ENCODE measurements around the gene TASP1. TPM values are rescaled to one million over a fixed set of nuclear protein-coding genes. Genes with fewer than 3 reads are reported as not detected.

TASP1 gene
- total RNA-seq, 1 donor from 2014 or later, result 13.5 TPM

GRCh38 chr20:13412806-13413445 is 225.8 kb downstream of the TASP1 start:
- no peak overlapping the region for H3K4me3 Mint-ChIP-seq (ENCODE audit: unreplicated experiment)
- TF ChIP-seq CTCF (IDR thresholded peaks at IDR 0.05; ENCODE audit: partially characterized antibody, unreplicated experiment), result no peak
- H3K27ac Mint-ChIP-seq (ENCODE audit: unreplicated experiment), result no peak overlapping the region
- H3K27me3 Mint-ChIP-seq (ENCODE audit: unreplicated experiment), result no peaks in the 10 kb centered on the region
- H3K4me1 Mint-ChIP-seq (ENCODE audit: low read depth, unreplicated experiment), result peaks cover 2% of the 10 kb centered on the region
- no peaks in the 10 kb centered on the region for H3K36me3 Mint-ChIP-seq (ENCODE audit: unreplicated experiment)
- DNase-seq, result no peak
- no peaks in the 10 kb centered on the region for H3K9me3 Mint-ChIP-seq (ENCODE audit: unreplicated experiment)

- H3K36me3 Mint-ChIP-seq (ENCODE audit: unreplicated experiment), result no peaks in the 10 kb centered on the region
- no peaks in the 10 kb centered on the region for H3K27me3 Mint-ChIP-seq (ENCODE audit: unreplicated experiment)
- TF ChIP-seq CTCF (IDR thresholded peaks at IDR 0.05; ENCODE audit: partially characterized antibody, unreplicated experiment), result no peak
- no peak for DNase-seq
- H3K4me1 Mint-ChIP-seq (ENCODE audit: low read depth, unreplicated experiment), result no peaks in the 10 kb centered on the region
- no peaks in the 10 kb centered on the region for H3K9me3 Mint-ChIP-seq (ENCODE audit: unreplicated experiment)
- no peak overlapping the region for H3K4me3 Mint-ChIP-seq (ENCODE audit: unreplicated experiment)
- H3K27ac Mint-ChIP-seq (ENCODE audit: unreplicated experiment), result no peak overlapping the region
Observed at GRCh38 chr20:13404293-13404692, 234.4 kb downstream of the TASP1 start.

- Mint-ChIP-seq H3K4me3 (ENCODE audit: unreplicated experiment) (no peak overlapping the region), H3K27ac (ENCODE audit: unreplicated experiment) (no peak overlapping the region), H3K27me3 (ENCODE audit: unreplicated experiment) (no peaks in the 10 kb centered on the region), H3K4me1 (ENCODE audit: low read depth, unreplicated experiment) (no peaks in the 10 kb centered on the region), H3K36me3 (ENCODE audit: unreplicated experiment) (no peaks in the 10 kb centered on the region), H3K9me3 (ENCODE audit: unreplicated experiment) (no peaks in the 10 kb centered on the region)
- no peak for DNase-seq
- no peak for TF ChIP-seq CTCF (IDR thresholded peaks at IDR 0.05; ENCODE audit: partially characterized antibody, unreplicated experiment)
Observed at GRCh38 chr20:13403453-13403852, 235.3 kb downstream of the TASP1 start.

GRCh38 chr20:13402986-13403385 is 235.7 kb downstream of the TASP1 start:
- no peaks in the 10 kb centered on the region for H3K4me1 Mint-ChIP-seq (ENCODE audit: low read depth, unreplicated experiment)
- DNase-seq, result no peak

More at GRCh38 chr20:13402986-13403385, 235.7 kb downstream of the TASP1 start:
- no peak overlapping the region for H3K27ac Mint-ChIP-seq (ENCODE audit: unreplicated experiment)
- no peak overlapping the region for H3K4me3 Mint-ChIP-seq (ENCODE audit: unreplicated experiment)
- no peaks in the 10 kb centered on the region for H3K9me3 Mint-ChIP-seq (ENCODE audit: unreplicated experiment)
- no peaks in the 10 kb centered on the region for H3K27me3 Mint-ChIP-seq (ENCODE audit: unreplicated experiment)
- no peak for TF ChIP-seq CTCF (IDR thresholded peaks at IDR 0.05; ENCODE audit: partially characterized antibody, unreplicated experiment)
- no peaks in the 10 kb centered on the region for H3K36me3 Mint-ChIP-seq (ENCODE audit: unreplicated experiment)
